AG04450 (cell line): Measurements from ENCODE around the gene ZCWPW2. TPM values are rescaled to one million over a fixed set of nuclear protein-coding genes. Genes with fewer than 3 reads are reported as not detected.

Experiments used
- CTCF ChIA-PET: fragments of 300-600, 350-600 bp; formaldehyde crosslinking; extraction: SDS; loops from one replicate; lab custom pipeline; 2022; ENCODE audit warnings: antibody characterized with exemption, inconsistent platforms; lab: Charles Lee
- POLR2A ChIA-PET: fragments of 350-600 bp; formaldehyde crosslinking; extraction: SDS; loops from one replicate; lab custom pipeline; 2021; ENCODE audit warnings: antibody characterized with exemption, inconsistent platforms; lab: Yijun Ruan, JAX
- DNase-seq: peaks from one replicate; pipeline ENCODE4 v3.0.0-alpha.2; 2011; ENCODE audit warnings: low read depth, low spot score
- H3K27ac ChIP-seq: one replicate; pipeline ENCODE4 v1.5.1; 2012; ENCODE audit warnings: low read depth, low read length, control low read depth
- H3K27me3 ChIP-seq: one replicate; pipeline ENCODE4 v1.6.0; 2012; ENCODE audit warnings: low read length; ENCODE audit not compliant: control insufficient read depth, insufficient read depth
- H3K4me3 ChIP-seq: 2 replicates; pipeline ENCODE4 v1.5.1; 2011; ENCODE audit warnings: mild to moderate bottlenecking, low read depth, low read length, control low read depth
- H3K9me3 ChIP-seq: 2 replicates; pipeline ENCODE4 v1.5.1; 2012; ENCODE audit warnings: low read length; ENCODE audit not compliant: control insufficient read depth, insufficient read depth
- CTCF ChIP-seq: IDR thresholded peaks from 2 replicates; pipeline ENCODE4 v1.5.1; 2011; ENCODE audit warnings: low read depth, low read length, control low read depth, inconsistent platforms
- polyA plus RNA-seq: library from polyadenylated mRNA; depleted of rRNA; stranded (reverse); fragments of >200 nt; gene quantifications from 2 replicates; pipeline ENCODE4 v1.2.3, GENCODE V29; 2011

The ZCWPW2 gene
- polyA plus RNA-seq, 1 experiment = 0.76 TPM

GRCh38 chr3:28348265-28348628 is 274 bp upstream of the ZCWPW2 start:
- H3K27ac ChIP-seq = peak overlapping the region; percentile 99
- H3K9me3 ChIP-seq = no peaks in the 10 kb centered on the region
- ChIA-PET CTCF (interaction anchor here (1.3 to 2.2 kb wide), 3 partner anchors 14 to 636 kb away, joined by 5 to 8 read pairs (median 7); no protein-coding TSS in a partner anchor), POLR2A (interaction anchor here (0.5 to 1.5 kb wide), 4 partner anchors 28 to 864 kb away, joined by 3 to 5 read pairs (median 3); partner anchors contain the start of gene SLC4A7)
- H3K27me3 ChIP-seq = no peaks in the 10 kb centered on the region
- TF ChIP-seq CTCF = no peak
- H3K4me3 ChIP-seq = peak overlapping the region; percentile 84
- no peak for DNase-seq

DNA sequence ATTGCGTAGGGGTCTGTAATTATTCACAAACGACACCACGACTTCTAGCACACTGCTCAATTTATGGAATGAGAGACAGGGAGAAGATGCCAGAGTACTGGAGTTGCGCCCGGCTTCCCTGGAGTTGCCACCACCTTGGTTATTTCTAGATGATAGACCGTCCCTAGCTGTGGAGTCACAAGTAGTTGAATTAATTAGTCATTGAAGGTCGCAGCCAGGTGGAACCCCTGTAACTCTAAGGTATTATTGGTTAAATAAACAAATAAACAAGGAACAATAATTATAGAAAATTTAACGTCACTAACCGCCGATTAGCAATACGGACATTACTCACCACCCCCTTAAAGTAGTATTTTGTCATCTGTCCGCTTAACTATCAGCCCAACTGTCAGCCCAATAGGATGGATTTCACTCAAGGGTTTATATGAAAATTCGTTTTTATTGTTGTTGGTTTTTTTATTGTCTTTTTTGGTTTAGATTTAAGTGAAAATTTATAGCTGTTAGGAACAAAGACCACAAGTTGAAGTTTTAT is 1.0 kb downstream of the ZCWPW2 start:
- Histone ChIP-seq H3K4me3 (peak overlapping the region; percentile 84), H3K9me3 (no peaks in the 10 kb centered on the region), H3K27me3 (no peaks in the 10 kb centered on the region), H3K27ac (peak overlapping the region; percentile 99)
- no peak for DNase-seq
- no peak for TF ChIP-seq CTCF
- ChIA-PET POLR2A (interaction anchor here (0.6 to 1.5 kb wide), 4 partner anchors 21 to 931 kb away, joined by 3 to 5 read pairs (median 3); partner anchors contain the start of genes RBMS3 and SLC4A7), CTCF (interaction anchor here (0.7 to 2.2 kb wide), 5 partner anchors 15 to 638 kb away, joined by 3 to 8 read pairs (median 5); no protein-coding TSS in a partner anchor)

GRCh38 chr3:28376424-28376823 is 27.9 kb downstream of the ZCWPW2 start:
- H3K27ac ChIP-seq = no peak overlapping the region
- no peak for TF ChIP-seq CTCF
- H3K4me3 ChIP-seq = no peak overlapping the region
- ChIA-PET CTCF (interaction anchor here (0.6 kb wide), 1 partner anchor 364 kb away, joined by 3 read pairs; no protein-coding TSS in a partner anchor), POLR2A (no interaction called here)
- peak; percentile 21 for DNase-seq
- H3K27me3 ChIP-seq = no peaks in the 10 kb centered on the region
- no peaks in the 10 kb centered on the region for H3K9me3 ChIP-seq

DNA sequence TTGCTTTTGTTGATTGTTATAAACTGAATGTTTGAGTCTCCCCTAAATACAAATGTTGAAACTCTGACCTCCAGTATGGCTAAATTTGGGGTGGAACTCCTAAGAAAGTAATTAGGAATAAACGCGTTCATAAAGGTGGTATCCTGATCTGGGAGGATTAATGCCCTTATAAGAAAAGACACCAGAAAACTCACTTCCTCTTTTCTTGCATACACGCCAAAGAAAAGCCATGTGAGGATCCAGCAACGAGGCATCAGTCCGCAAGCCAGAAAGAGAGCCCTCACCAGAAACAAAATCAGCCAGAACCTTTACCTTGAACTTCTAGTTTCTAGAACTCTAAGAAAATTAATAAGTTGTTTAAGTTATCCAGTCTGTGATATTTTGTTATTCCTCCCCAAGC is 37.5 kb downstream of the ZCWPW2 start:
- no peaks in the 10 kb centered on the region for H3K9me3 ChIP-seq
- TF ChIP-seq CTCF = no peak
- no peak overlapping the region for H3K27ac ChIP-seq
- H3K4me3 ChIP-seq = no peak overlapping the region
- ChIA-PET CTCF (no interaction called here), POLR2A (no interaction called here)
- DNase-seq = no peak
- H3K27me3 ChIP-seq = no peaks in the 10 kb centered on the region

- no peak for DNase-seq
- 0 out of 2 replicates have a peak, but pooled peaks have one; percentile 6 for TF ChIP-seq CTCF
- ChIA-PET POLR2A (no interaction called here), CTCF (interaction anchor here (1.5 kb wide), 1 partner anchor 13 kb away, joined by 3 read pairs; no protein-coding TSS in a partner anchor)
- H3K4me3 ChIP-seq = no peak overlapping the region
- no peaks in the 10 kb centered on the region for H3K9me3 ChIP-seq
- no peaks in the 10 kb centered on the region for H3K27me3 ChIP-seq
- no peak overlapping the region for H3K27ac ChIP-seq
Observed at GRCh38 chr3:28388978-28389377, 40.5 kb downstream of the ZCWPW2 start.
